GM21381 (cell line): Measurements from ENCODE around the gene EIF2AK2.

ENCODE experiments used
- ATAC-seq: cut with Tn5 transposase; IDR thresholded peaks from one replicate; pipeline ENCODE4 v1.9.1; 2021; ENCODE audit warnings: mild to moderate bottlenecking, moderate library complexity; ENCODE audit not compliant: unreplicated experiment

Gene EIF2AK2

DNA sequence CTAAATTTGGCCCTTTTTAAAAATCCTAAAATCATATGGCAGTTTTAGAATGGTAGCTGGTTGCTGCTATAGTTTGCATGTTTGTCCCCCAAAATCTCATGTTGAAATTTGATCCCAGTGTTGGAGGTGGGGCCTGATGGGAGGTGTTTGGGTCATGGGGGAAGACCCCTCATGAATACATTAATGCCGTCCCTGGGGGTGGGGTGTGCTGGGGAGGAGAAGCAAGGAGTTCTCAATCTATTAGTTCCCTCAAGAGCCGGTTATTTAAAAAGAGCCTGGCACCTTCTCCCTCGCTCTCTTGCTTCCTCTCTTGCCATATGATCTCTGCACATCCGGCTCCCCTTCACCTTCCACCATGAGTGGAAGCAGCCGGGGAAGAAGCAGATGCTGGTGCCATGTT is 51.6 kb downstream of the EIF2AK2 start:
- no peak for ATAC-seq

DNA sequence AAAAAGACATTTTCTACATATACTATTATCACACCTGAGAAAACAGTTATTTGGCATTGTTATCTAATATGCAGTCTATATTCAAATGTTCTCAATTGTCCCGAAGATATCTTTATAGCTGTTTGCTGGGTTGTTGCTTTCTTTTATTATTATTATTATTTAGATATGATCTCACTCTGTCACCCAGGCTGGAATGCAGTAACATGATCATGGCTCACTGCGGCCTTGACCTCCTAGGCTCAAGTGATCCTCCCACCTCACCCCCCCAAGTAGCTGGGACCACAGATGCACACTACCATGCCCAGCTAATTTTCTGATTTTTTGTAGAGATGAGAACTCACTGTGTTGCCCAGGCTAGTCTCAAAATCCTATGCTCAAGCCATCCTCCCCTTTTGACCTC is 52.6 kb downstream of the EIF2AK2 start:
- ATAC-seq, result no peak

DNA sequence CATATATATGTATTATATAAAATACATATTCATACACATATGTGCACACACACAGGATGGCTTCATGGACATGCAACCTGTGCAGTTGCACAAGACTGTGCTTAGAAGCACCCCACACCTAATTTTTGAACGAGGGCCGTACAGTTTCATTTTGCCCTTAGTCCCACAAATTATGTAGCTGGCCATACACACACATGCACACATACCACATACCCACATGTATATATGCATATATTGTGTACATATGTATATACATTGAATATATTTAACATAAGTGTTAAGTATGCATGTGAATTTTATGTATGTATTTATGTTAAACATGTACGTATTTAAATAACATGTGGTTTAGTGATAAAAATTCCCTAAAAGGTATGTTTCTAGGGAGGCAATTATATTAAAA is 54.2 kb downstream of the EIF2AK2 start:
- ATAC-seq, result no peak

DNA sequence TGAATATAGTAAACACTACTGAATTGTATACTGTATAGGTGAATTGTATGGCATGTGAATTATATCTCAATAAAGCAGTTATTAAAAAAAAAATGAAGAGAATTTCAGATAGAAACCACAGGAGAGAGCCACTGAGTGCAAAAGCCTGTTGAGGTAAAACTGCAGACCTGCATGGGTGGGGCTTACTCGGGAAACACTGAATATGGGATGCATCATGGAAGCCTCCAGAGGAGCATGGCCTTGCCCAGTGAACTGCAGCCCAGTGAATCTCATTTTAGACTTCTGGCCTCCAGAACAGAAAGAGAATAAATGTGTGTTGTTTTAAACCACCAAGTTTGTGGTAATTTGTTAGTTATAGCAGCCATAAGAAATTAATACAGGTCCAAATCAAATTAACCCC is 56.7 kb downstream of the EIF2AK2 start:
- no peak for ATAC-seq

DNA sequence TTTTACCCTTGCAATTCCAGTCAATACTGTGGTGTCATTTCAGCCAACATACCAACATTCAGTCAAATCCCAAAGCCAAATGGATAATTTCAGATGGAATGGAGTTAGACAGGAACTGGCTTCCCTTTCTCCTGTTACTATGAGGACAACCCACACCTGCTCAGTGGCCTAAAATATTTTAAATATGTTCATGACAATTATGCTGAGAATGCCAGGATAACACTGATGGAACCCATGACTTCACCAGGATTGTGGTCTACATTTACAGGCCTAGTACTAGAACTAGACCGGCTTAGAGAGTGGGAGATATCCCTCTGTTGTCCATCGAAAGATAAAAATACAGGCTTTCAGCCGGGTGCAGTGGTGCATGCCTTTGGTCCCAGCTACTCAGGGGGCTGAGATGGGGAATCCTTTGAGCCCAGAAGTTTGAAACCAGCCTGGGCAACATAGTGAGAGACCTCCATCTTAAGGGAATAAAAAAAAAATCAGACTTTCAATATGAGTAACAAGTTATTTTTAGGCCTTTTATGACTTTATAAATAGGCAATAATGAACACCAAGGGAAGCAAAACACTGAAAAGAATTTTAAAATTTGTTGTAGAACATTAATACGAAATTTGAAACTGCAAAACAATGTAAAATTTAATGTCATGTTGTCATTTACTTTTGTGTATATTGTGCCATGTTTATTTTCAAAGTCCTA is 58.2 kb downstream of the EIF2AK2 start:
- ATAC-seq, result no peak

DNA sequence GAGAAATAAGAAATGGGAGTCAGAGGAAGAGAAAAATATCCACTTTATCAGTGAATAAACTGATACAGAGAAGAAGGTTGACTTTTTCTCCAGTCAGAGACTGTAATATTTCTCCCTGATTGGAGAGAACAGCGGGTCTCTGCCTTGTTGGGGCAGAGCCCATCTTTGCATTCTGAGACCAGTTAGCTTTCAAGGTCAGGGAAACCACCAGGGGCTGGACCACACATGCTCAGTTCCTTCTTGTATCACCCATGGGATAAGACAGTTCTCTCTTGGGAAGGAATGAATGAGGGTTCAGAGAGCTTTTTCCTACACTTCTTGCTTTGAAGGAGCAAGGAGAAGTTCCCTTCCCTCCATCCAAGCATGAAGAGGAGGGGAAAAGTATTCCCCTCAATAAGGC is 60.2 kb downstream of the EIF2AK2 start:
- no peak for ATAC-seq

DNA sequence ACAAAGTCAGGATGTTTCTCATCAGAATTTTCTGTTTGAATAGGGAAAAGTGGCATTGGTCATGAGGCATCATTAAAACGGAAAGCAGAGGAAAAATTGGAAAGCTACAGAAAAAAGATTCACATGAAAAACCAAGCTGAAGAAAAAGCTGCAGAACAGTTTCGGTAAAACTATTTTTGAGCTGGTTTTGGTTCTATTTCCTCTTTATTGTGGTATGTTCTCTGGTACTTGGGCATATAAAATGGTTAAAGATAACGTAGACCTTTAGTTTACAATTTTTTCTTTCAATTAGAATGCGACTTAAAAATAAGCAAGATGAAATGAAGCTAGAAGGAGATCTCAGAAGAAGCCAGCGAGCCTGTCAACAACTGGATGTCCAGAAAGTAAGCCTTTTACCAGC is 64.9 kb downstream of the EIF2AK2 start:
- peak; percentile 48 for ATAC-seq

DNA sequence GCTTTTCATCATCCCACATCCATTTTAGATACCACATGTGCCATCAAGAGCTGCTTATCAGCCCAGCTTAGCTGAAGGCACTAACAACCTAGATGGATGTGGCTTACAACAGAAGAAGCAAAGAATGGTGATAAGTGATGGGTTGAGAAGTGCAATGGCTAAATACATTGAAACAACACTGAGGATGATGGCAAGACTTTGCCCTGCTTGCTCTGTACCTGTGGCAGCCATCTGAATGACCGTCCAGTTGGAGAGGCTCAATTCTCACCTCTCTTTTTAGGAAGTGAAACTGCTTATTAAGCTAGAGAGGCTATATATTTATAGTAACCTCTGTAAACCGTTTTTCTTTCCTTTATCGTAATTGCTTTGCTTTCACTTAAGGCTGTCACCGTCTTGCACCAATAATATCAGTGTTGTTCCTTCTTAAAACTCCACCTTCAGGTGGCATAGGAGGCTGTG is 66.7 kb downstream of the EIF2AK2 start:
- ATAC-seq, result peak; percentile 86

DNA sequence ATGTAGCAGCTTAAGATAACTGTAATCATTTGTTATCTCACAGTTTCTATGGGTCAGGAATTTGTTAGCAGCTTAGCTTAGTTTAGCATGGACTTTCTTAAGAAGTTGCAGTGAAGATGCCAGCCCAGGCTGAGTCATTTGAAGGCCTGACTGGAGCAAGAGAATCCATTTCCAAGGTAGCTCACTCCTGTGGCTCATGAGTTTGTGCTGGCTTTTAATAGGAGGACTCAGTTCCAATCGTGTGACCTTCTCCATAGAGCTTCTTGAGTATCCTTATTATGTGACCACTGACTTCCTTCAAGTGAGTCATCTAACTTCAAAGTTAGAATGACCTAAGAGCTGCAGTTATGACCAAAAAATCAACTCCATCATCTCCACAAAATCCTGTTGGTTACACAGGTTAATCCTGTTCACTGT is 71.0 kb downstream of the EIF2AK2 start:
- ATAC-seq, result no peak

DNA sequence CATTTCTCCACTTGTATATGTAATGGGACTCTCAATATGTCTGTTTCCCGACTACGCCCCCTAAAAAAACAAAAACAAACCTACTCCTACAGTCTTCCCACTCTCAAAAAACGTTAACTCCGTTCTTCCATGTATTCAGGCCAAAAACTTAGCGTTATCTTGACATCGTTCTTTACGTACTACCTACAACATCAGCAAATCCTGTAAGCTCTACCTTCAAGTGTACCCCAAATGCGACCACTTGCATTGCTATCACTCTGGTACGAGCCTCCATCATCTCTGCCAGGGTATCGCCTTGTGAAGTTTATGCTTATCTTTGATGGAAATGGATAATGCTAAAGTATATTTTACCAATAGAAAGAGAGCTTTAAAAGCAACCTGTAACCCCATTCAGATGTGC is 72.0 kb downstream of the EIF2AK2 start:
- no peak for ATAC-seq

DNA sequence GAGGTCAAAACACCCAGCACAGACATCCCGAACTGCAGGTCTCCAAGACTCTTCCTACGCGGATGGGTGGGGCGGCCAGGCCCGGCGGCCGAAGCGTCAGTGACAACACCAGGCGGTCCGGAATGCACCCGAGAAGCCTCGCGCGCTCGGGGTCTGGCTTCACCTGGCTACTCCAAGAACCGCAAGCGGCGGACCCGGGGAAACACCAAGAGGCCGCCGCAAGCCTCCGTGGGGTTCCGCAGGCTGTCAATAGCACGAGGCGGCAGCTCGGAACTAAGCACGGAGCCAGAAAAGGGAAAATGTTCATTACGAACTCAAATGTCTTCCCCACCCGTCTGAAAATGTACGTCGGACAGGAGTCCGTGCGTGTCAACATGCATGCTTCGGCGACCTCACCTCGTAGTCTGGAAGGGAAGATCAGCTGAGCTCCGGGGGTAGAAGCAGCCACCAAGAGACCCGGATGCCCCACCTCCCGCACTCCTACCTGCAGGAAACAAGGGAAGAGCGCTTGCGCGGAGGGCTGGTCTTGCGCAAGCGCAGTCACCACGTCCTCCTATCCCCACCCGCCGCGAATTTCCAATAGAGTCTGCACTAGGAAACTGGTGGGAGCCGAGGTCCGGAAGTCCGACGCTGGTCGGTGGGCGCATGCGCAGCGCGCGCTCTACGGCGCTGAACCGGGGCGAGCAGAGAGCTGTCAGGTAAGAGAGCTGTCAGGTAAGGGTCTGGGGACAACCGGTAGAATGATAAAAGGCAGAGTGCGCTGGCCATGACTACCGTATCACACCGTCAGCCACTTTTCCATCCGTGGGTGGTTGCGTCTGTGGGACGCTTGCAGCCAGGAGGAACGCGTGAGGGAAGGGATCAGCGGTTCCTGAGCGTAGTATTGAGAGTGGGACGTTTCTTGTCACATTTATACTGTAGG is 72.6 kb downstream of the EIF2AK2 start, which contains the start of the genes GPATCH11 and HEATR5B:
Gene GPATCH11 (plus strand): TSS at position 646 of the 922 bp plus-strand sequence. CDS start 3,864 bp downstream, outside the sequence.
Gene HEATR5B (minus strand): TSS at position 500 of the 922 bp plus-strand sequence. CDS start 958 bp downstream, outside the sequence.
- ATAC-seq, result peak; percentile 76

DNA sequence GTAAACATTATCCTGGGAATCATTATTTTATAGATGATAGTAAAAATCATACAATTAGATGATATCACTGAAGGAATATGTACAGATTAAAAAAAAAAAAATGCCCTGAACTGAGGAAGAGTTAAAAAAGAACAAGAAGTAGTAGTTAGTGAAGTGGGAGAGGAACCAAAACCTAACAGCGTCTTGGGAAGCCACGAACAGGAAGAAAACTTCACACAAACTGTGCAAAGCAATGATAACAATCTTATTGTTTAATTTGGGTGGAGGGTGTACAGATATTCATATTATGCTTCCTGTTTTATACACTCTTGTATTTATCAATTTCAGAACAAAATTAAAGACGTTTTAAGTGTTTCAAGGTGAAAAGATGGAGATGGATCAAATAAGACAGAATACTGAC is 76.1 kb downstream of the EIF2AK2 start:
- no peak for ATAC-seq

DNA sequence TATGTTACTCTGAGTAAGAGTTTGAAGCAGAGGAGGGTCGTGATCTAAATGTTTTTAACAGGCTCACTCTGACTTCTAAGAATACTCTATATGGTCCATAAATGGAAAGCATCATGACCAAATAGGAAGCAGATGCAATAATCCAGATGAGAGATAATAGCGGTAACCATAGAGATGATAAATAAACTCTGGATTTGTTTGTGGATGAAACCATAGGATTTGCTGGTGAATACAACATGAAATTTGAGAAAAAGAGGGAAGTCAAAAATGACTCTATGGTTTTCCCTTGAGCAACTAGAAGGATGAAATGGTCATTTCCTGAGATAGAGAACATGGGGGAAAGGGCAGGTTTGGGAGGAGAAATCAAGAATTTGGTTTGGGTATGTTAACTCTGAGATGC is 76.5 kb downstream of the EIF2AK2 start:
- no peak for ATAC-seq

DNA sequence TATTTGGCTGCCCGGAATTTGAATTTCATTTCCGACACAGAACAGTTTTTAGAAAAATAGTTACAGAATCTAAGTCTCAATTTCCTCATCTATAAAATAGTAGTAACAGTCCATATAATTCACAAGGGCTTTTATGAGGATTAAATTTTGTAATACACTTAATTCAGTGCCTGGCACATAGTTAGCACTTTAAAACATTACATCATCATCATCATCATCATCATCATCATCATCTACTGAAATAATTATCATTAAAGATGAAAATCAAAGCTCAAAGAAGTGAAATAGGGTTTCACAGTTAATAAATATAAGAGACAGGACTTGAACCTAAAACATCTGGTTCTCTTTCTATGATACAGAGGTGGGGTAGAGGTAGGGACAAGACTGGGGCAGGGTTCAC is 85.8 kb downstream of the EIF2AK2 start:
- ATAC-seq, result no peak

DNA sequence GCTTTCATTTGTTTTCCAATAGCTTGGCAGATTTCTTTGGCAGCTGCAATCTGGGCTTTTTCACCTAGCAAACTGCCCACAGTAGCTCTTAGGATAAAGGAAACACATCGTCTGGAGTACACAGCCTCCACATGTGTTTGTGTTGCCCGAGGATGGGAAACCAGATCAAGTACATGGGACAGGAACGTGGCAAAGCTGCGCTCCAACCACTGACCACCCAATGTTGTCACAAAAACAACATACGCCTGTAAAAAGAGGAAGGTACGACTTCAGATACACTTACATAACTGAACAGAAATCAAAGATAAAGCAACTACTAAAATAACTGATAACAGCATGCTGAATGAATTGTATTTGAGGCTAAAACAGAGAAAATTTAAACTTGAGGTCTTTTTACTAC is 88.1 kb downstream of the EIF2AK2 start:
- no peak for ATAC-seq

DNA sequence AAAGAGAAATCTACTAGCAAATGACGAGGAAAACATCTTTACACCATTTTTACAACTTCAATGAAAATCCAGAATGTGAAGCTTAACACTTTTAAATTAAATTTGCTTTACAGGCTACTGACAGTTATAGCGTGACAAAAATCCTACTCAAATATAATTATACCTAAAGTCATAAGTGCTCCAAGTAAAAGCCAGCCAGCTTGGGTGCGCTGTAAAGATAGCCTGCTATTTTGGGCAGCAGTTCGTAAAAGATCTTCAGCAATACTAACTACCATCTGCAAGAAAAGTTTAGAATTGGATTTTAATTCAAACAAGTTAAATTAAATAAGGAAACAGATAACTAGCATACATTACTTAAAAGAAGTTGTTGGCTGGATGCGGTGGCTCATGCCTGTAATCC is 95.0 kb downstream of the EIF2AK2 start:
- no peak for ATAC-seq

DNA sequence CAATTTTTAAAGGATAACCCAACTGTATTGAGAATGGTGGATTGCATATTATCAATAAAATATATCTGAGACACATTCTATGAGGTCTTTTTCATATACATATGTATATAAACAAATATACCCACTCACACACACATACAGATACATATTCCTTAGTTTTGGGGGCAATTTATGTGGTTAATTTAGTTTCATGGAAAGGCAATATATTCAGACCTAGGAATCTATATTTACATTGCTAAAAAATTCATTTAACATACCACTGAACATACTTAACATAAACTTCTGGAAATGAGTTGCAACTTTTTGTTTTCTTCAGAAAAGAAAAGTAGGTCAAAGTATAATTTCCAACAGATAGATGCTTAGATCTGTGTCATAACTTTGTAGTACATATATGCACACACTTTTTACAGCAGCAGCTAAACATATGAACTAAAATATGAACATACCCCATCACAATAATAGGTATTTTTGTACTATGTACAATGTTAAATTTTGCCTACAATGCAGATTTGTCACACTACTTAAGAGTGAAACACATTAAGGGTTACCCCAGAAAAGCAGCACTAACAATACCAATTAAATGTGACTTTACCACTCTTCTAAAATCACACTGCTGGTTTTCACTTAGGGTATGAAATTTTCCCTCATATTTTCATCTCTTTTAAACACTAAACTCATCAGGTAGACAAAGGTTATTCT is 95.6 kb downstream of the EIF2AK2 start:
- no peak for ATAC-seq

DNA sequence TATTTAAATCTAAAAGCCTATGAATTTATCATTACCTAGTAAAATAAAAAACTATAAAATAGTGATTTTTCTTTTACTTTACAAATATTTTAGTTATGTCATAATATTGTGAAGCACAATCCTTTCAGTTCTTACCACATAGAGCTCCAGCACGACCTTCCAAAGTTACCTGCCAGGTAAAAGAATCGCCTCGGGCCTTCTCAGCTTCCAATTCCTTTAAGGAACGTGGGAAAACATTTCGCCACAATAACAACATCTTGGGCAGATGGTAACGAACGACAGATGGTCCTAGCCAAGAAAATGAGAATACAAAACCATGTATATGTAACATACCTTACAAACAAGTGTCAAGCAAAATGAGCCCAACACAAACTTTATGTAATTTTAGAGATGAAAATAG is 96.3 kb downstream of the EIF2AK2 start:
- ATAC-seq, result no peak

DNA sequence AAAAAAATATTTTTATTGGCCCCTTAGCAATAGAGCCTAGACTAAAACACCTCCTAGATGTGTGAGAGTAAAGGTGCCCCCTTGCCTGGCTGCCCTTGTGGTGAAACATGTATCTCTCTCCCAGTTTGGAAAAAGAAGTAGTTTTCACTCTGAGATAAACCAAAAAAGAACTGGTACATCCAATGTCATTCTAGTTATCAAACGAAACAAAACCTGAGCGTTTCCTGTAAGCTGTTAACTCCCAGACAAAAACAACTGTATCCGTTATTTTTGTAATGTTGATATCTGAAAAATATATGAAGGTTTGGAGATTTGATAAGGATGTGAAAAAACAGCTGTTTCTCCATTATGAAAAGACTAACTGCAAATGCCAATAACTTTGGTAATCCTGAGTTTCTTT is 96.9 kb downstream of the EIF2AK2 start:
- no peak for ATAC-seq

DNA sequence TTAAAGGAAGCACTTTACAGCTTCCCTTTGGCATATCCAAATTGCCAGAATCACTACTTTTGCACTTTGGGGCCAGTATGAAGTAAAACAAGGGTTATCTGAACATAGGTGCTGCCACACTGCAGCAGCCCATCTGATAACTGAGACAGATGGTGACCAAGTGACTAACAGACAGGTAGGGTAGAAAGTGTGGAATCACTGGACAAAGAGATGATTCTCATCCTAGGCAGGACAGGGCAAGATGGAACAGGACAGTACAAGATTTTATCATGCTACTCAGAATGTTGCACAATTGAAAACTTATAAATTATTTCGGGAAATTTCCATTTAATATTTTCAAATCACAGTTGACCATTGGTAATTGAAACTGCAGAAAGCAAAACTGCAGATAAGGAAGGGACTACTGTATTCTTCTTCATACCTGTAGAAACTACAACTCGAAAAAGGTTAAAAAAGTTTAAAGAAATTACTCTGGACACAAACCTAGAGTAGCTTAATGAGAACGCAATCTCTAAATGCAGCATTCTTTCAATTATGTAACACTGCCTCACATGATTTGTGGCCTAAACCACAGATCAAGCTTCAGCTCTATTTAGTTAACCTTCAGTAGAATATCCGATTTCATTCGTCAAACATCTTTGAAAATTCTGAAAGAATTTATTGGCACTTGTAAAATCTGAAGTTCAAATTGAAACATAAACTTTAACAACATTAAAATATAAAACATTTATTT is 104.0 kb downstream of the EIF2AK2 start:
- no peak for ATAC-seq
